Stimulated activated naive CD8-positive, alpha-beta T cell treated with anti-CD3 and anti-CD28 coated beads, Interleukin-15, amount 100 ng/mL, for 72 hours (primary cell): ENCODE data around the gene SIRPB2.

Experiments
- ATAC-seq: fragments of 150-1000 bp; cut with Tn5 transposase; 2 replicates; pipeline ENCODE4 v1.10.0; 2021; ENCODE audit warnings: mild to moderate bottlenecking, moderate library complexity
- DNase-seq, 2 donors: peaks; one replicate each; pipeline ENCODE4 v3.0.0; 2021 to 2022
- H3K27ac Mint-ChIP-seq, 2 donors: one replicate each; pipeline ENCODE4 v1.8.0; 2022; ENCODE audit warnings: mild to moderate bottlenecking in 2 of 2, mixed read lengths in 2 of 2, moderate library complexity in 2 of 2
- H3K27me3 Mint-ChIP-seq: one replicate; pipeline ENCODE4 v1.8.0; 2022; ENCODE audit warnings: mixed read lengths
- H3K4me1 Mint-ChIP-seq: one replicate; pipeline ENCODE4 v1.8.0; 2022; ENCODE audit warnings: mild to moderate bottlenecking, mixed read lengths
- H3K4me3 Mint-ChIP-seq, 2 donors: one replicate each; pipeline ENCODE4 v1.8.0; 2022; ENCODE audit warnings: mild to moderate bottlenecking in 2 of 2, mixed read lengths in 2 of 2, moderate library complexity in 1 of 2
- H3K9me3 Mint-ChIP-seq, 2 donors: one replicate each; pipeline ENCODE4 v1.8.0; 2022; ENCODE audit warnings: mixed read lengths in 2 of 2

SIRPB2 gene

DNA sequence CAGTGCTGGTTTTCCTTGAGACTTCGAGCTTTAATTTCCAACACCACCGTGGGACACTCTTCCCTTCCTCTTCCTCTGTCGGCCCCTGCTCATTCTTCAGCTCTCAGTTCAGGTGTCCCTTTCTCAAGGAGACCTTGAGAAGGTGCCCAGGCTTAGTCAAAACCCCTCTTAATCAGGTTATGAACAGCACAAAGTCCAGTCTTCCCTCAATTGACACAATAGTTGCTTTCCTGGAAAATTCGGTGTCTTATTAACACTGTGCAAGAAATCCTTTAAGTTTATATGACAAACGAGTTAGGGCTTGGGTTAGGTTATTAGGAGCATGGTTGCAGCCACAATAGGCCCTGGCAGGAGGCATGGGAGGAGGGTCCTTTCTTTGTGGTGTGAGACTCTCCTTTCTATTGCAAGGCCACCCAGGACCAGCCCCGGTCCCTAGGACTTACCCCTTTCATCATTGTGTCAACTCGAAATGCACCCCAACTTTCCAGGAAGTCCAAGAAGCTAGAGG, 23.0 kb downstream of the SIRPB2 start:
- peak overlapping the region; percentile 63 to 92 for H3K4me3 Mint-ChIP-seq
- peaks cover 35% of the 10 kb centered on the region for H3K27me3 Mint-ChIP-seq
- DNase-seq = no peak
- no peak overlapping the region for H3K27ac Mint-ChIP-seq
- peaks cover 43% of the 10 kb centered on the region for H3K4me1 Mint-ChIP-seq
- no peaks in the 10 kb centered on the region for H3K9me3 Mint-ChIP-seq
- ATAC-seq = no peak

- Mint-ChIP-seq H3K27me3 (peaks cover 35% of the 10 kb centered on the region), H3K4me1 (peaks cover 47% of the 10 kb centered on the region), H3K9me3 (no peaks in the 10 kb centered on the region), H3K4me3 (peak overlapping the region; percentile 63 to 92), H3K27ac (peak overlapping the region in 1 of 2 donors; percentile 61)
- no peak for ATAC-seq
- DNase-seq = no peak
These were observed 23.7 kb downstream of the SIRPB2 start for GRCh38 chr20:1467355-1468116.

- Mint-ChIP-seq H3K4me3 (peak overlapping the region; percentile 63 to 92), H3K9me3 (no peaks in the 10 kb centered on the region), H3K27me3 (peaks cover 35% of the 10 kb centered on the region), H3K27ac (peak overlapping the region in 1 of 2 donors; percentile 61), H3K4me1 (peaks cover 47% of the 10 kb centered on the region)
- DNase-seq (no peak), ATAC-seq (no peak)
These were observed 24.2 kb downstream of the SIRPB2 start for GRCh38 chr20:1467082-1467354.

- H3K4me1 Mint-ChIP-seq = peaks cover 47% of the 10 kb centered on the region
- ATAC-seq (peak; percentile 99), DNase-seq (peak; percentile 97 to 99)
- H3K9me3 Mint-ChIP-seq = no peaks in the 10 kb centered on the region
- H3K4me3 Mint-ChIP-seq = peak within 1 kb of the TSS; percentile 83 to 92
- H3K27ac Mint-ChIP-seq = peak within 1 kb of the TSS; percentile 79 to 89
- peaks cover 35% of the 10 kb centered on the region for H3K27me3 Mint-ChIP-seq
These were observed 24.8 kb downstream of the SIRPB2 start, which contains the start of gene NSFL1C for GRCh38 chr20:1466211-1467081. NSFL1C (minus strand) TSS chr20:1466849; CDS start chr20:1466824, 25 bp downstream.

DNA sequence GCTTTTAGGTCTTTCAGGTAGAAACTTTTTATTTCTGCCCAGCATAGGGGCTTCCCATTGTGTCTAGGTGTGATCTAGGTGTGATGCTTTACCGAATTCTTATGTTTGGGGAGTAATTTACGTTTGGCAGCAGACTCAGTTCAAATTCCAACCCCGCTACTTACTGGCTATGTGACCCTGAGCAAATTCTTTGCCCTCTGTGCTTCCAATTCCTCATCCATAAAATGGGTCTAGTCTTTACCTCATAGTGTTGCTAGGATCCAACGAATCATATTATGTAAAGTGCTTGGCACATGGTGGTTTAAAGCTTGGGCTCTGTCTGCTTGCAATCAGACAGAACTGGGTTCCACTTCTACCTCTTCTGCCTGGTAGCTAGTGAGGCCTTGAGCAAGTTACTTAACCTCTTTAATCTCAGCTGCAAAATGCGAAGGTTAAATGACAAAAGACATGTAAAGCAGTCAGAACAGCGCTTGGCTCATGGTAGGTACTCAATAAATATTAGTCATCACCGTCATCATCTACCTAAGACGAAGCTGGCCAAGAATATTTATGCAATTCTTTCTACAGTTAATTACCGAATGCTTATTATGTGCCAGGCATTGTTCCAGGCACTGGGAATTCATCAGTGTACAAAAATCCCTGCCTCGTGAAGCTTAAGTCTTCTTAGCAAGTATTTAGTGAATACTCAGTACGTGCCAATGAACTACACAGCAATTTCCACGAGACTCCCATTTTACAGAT, 25.6 kb downstream of the SIRPB2 start:
- H3K4me1 Mint-ChIP-seq = peaks cover 55% of the 10 kb centered on the region
- no peak for ATAC-seq
- no peaks in the 10 kb centered on the region for H3K9me3 Mint-ChIP-seq
- peak overlapping the region; percentile 83 to 92 for H3K4me3 Mint-ChIP-seq
- H3K27ac Mint-ChIP-seq = peak overlapping the region; percentile 79 to 89
- DNase-seq = no peak
- H3K27me3 Mint-ChIP-seq = peaks cover 30% of the 10 kb centered on the region

DNA sequence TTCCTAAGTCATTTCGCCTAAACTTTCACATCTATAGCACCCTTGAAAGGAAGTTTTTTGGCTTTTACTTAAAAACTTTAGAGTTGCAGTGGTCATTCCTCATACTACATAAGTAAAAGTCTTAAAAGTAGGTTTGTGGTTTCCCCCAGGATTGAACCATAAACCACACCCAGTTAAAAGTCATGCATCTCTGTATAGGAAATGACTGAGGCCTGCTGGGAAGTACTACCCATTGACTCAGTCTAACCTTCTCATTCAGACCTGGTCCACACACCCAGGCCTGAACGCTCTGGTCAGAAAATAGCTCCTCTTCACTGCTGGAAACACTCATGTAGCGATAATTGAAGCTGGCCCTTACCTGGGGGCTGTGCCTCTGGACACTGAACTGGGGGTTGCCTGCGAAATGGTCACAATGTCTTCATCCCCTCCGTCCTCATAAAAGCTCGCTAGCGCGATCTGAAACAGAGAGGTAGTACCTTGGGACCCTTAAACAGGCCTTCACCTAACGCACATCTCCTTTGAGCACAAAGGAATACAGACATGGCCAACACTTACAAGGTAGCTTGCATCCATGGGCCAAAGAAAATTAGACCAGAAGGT, 27.1 kb downstream of the SIRPB2 start:
- ATAC-seq (peak; percentile 17), DNase-seq (no peak)
- no peaks in the 10 kb centered on the region for H3K9me3 Mint-ChIP-seq
- peaks cover 21% of the 10 kb centered on the region for H3K27me3 Mint-ChIP-seq
- peak overlapping the region in 1 of 2 donors; percentile 26 for H3K27ac Mint-ChIP-seq
- H3K4me3 Mint-ChIP-seq = peak overlapping the region; percentile 11 to 18
- H3K4me1 Mint-ChIP-seq = peaks cover 62% of the 10 kb centered on the region

- H3K4me1 Mint-ChIP-seq = peaks cover 57% of the 10 kb centered on the region
- no peak for DNase-seq
- no peak for ATAC-seq
- no peak overlapping the region for H3K27ac Mint-ChIP-seq
- H3K4me3 Mint-ChIP-seq = no peak overlapping the region
- H3K27me3 Mint-ChIP-seq = peaks cover 9% of the 10 kb centered on the region
- H3K9me3 Mint-ChIP-seq = no peaks in the 10 kb centered on the region
These were observed 28.4 kb downstream of the SIRPB2 start for GRCh38 chr20:1462834-1463233.

DNA sequence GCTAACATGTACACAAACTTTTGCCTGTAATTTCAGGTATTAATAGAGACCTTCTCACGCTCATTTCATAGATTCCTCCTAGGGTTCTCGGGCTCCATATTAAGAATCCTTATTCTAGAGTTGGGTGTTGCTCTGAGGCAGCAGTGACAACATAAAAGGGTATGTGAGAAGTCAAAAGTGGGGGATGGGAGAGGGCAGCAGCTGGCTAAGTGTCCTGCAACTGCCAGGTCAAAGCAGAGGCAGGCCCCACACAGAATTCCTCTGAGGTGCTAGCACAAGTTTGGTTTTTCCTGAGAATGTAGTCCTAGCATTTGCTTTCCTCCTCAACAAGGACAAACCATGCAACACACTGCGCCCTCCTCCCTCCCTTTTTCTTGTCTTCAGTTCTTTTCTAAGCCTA, 29.2 kb downstream of the SIRPB2 start:
- Mint-ChIP-seq H3K4me3 (no peak overlapping the region), H3K27ac (no peak overlapping the region), H3K4me1 (peaks cover 49% of the 10 kb centered on the region), H3K27me3 (peaks cover under 1% of the 10 kb centered on the region), H3K9me3 (no peaks in the 10 kb centered on the region)
- DNase-seq = no peak
- ATAC-seq = no peak

DNA sequence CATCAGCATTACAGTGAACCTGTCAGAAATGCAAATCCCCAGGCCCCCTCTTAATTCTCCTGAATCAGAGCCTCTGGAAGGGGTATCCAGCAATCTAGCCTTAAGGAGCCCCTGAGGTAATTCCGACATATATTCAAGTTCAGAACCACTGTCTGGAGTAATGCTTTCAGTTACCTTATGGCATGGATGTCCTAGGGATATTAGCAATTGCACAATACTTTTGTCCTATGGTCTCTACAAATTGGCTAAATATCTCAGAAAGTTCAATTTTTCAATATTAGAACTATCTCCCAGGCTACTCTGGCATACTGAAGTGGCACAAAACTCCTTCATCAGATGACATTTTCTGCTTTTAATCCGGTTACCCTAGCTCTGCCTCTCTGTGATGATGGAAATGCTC, 30.9 kb downstream of the SIRPB2 start:
- Mint-ChIP-seq H3K27ac (no peak overlapping the region), H3K27me3 (no peaks in the 10 kb centered on the region), H3K9me3 (no peaks in the 10 kb centered on the region), H3K4me3 (no peak overlapping the region), H3K4me1 (peaks cover 40% of the 10 kb centered on the region)
- ATAC-seq (no peak), DNase-seq (no peak)

- H3K9me3 Mint-ChIP-seq = no peaks in the 10 kb centered on the region
- ATAC-seq (no peak), DNase-seq (no peak)
- H3K27me3 Mint-ChIP-seq = no peaks in the 10 kb centered on the region
- H3K27ac Mint-ChIP-seq = no peak overlapping the region
- H3K4me1 Mint-ChIP-seq = peaks cover 17% of the 10 kb centered on the region
- no peak overlapping the region for H3K4me3 Mint-ChIP-seq
These were observed 33.2 kb downstream of the SIRPB2 start for GRCh38 chr20:1457992-1458391.

DNA sequence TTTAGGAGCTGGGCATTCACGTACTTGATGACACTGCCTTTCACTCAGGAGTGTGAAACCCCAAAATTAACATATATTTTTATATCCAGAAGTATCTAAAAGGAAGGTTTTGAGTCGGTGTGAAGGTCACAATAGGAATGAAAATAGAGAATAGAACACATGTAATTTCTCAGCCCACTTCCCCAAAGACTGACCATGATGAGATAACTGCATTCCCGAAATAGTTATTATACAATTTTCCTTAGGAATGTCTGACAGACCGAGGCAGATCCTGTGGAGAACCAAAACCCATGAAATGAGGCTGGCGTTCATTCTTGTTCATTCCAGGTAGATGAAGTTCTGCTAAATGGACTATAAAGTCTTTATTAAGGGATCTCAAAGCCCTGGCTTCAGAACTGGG, 34.9 kb downstream of the SIRPB2 start:
- Mint-ChIP-seq H3K4me3 (no peak overlapping the region), H3K27me3 (no peaks in the 10 kb centered on the region), H3K27ac (no peak overlapping the region), H3K4me1 (peaks cover 14% of the 10 kb centered on the region), H3K9me3 (no peaks in the 10 kb centered on the region)
- DNase-seq (no peak), ATAC-seq (no peak)

DNA sequence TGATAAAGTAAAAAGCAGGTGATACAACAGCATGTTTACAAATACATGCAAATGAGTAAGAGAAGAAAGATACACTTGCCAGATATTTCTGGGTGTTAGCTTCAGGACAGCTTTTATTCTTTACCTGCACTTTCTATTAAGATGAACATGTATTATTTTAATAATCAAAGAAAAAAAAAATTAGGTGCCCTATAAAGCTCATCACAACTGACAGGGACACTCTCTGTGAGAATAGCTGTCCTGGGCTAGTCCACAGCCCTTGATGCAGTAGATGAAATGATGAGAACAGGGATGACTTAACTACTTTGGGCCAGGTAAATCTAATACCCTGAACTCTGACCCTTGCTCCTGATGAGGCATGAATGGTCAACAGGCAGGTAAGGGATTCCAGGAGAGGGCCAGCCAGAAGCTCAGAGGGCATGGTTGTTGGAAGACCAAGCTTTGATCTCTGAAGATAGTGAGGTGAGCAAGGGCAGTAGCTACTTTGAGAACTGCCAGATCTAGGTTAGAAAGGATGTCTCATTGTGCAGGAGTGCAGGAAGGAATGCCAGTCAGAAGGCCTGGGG, 40.2 kb downstream of the SIRPB2 start:
- Mint-ChIP-seq H3K9me3 (no peaks in the 10 kb centered on the region), H3K27ac (no peak overlapping the region)
- no peak for ATAC-seq

GRCh38 chr20:1449370-1449769, 41.9 kb downstream of the SIRPB2 start:
- no peaks in the 10 kb centered on the region for H3K9me3 Mint-ChIP-seq
- no peaks in the 10 kb centered on the region for H3K27me3 Mint-ChIP-seq
- DNase-seq = no peak
- H3K4me3 Mint-ChIP-seq = no peak overlapping the region
- no peak for ATAC-seq
- no peaks in the 10 kb centered on the region for H3K4me1 Mint-ChIP-seq
- H3K27ac Mint-ChIP-seq = peak overlapping the region in 1 of 2 donors; percentile 21

More for the DNA sequence above, 40.2 kb downstream of the SIRPB2 start:
- no peaks in the 10 kb centered on the region for H3K27me3 Mint-ChIP-seq
- no peak for DNase-seq
- H3K4me3 Mint-ChIP-seq = no peak overlapping the region
- no peaks in the 10 kb centered on the region for H3K4me1 Mint-ChIP-seq

DNA sequence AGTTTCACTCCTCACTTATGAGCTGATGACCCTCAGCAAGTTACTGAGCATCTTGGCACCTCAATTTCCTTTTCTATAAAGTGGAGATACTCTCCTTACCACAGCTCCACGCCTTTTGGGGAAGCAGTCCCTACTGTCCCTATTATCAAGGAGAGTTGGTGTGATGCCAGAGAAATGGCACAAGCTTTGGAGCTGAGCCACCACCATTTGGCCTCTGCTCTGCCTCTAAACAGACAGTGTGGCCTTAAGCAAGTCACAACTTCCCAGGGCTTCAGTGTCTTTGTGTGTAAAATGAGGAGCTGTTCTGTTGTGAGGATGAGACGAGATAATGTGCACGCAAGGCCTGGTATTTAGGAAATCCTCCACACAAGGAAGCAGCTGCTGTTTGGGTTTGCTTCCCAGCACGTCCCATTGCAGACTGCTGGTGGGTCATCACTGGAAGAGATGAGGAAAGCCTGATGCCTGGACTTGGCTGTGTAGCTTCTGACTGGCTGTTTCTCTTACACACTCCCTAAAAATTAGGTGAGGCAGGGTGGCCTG, 43.1 kb downstream of the SIRPB2 start:
- H3K27me3 Mint-ChIP-seq = no peaks in the 10 kb centered on the region
- no peak overlapping the region for H3K27ac Mint-ChIP-seq
- ATAC-seq (no peak), DNase-seq (no peak)
- no peak overlapping the region for H3K4me3 Mint-ChIP-seq
- no peaks in the 10 kb centered on the region for H3K9me3 Mint-ChIP-seq
- H3K4me1 Mint-ChIP-seq = no peaks in the 10 kb centered on the region

- H3K27me3 Mint-ChIP-seq = no peaks in the 10 kb centered on the region
- H3K4me3 Mint-ChIP-seq = no peak overlapping the region
- H3K9me3 Mint-ChIP-seq = no peaks in the 10 kb centered on the region
- peaks cover 7% of the 10 kb centered on the region for H3K4me1 Mint-ChIP-seq
- ATAC-seq (no peak), DNase-seq (no peak)
- no peak overlapping the region for H3K27ac Mint-ChIP-seq
These were observed 44.7 kb downstream of the SIRPB2 start for GRCh38 chr20:1446536-1446935.
